Glomerular visceral epithelial cell (primary cell): ENCODE measurements around the gene TSPAN15.
A peak's percentile ranks its signal among the peaks of the same experiment; 100 is the strongest.

Source experiments
- DNase-seq: peaks from one replicate; pipeline ENCODE4 v3.0.0-alpha.2; 2016; ENCODE audit errors: extremely low spot score

The TSPAN15 gene

DNA sequence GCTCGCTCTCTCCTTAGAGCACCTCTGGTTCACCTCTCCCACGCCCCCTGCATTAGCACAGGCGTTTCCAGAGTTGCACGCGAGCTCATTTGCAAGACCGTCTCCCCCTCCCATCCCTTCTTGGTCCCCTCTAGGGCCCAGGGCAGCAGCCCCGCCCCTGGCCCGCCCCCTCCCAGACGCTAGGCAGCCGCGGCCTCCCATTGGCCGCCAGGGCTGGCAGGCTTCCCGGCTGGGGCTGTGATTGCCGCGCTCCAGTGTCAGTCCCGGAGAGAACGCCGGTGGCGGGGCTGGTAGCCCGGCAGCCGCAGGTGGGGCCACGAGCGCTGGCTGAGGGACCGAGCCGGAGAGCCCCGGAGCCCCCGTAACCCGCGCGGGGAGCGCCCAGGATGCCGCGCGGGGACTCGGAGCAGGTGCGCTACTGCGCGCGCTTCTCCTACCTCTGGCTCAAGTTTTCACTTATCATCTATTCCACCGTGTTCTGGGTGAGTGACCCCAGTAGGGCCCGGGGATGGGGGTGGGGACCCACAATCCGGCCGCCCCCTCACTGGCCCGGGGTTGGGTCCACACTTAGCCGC, at the start of gene TSPAN15:
Gene TSPAN15 (plus strand): TSS at position 257 of the 575 bp plus-strand sequence. CDS start 130 bp downstream, at position 387.
- peak; percentile 79 for DNase-seq

- DNase-seq, result no peak
These were observed 48.9 kb upstream of the TSPAN15 start for GRCh38 chr10:69402386-69402785.

- no peak for DNase-seq
These were observed 48.2 kb upstream of the TSPAN15 start for GRCh38 chr10:69403066-69403465.

DNA sequence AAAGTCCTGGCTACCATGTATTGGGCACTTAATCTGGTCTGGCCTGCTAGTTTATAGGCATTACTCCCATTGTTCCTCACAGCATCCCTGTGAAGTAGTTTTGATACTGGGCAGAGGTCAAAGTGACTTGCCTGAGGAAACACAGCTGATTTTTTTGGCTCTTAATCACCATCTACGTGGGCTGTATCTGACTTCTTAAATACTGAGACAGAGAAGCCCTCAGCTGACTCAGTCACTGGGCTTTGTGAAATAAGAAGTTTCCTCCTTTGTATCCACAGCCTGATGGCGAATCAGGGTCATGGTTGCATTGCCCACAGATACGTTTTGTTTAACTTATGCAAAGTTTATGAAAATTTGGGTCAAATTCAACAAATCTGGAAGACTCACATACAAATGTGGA, 47.7 kb upstream of the TSPAN15 start:
- no peak for DNase-seq

GRCh38 chr10:69404786-69405185, 46.5 kb upstream of the TSPAN15 start:
- DNase-seq, result no peak

DNA sequence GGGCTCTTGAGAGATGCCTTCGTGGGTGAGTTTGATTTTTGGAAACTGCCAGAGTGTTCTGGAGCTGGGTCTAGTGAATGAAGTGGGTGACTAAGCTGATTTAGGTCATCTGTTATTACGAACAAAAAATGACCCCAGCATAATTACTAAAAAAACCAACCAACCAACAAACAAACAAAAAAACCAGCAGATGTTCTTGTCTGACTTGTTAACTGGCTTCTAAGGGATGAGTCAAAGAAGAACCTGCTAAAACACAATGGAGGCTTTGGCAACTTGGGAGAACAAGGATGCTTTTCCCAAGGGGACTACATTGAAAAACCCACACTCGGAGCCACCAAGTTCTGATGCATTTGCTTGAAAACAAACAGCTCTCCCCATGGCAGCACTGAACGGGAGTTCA, 46.0 kb upstream of the TSPAN15 start:
- no peak for DNase-seq

- DNase-seq, result no peak
These were observed 44.9 kb upstream of the TSPAN15 start for GRCh38 chr10:69406302-69406811.

DNA sequence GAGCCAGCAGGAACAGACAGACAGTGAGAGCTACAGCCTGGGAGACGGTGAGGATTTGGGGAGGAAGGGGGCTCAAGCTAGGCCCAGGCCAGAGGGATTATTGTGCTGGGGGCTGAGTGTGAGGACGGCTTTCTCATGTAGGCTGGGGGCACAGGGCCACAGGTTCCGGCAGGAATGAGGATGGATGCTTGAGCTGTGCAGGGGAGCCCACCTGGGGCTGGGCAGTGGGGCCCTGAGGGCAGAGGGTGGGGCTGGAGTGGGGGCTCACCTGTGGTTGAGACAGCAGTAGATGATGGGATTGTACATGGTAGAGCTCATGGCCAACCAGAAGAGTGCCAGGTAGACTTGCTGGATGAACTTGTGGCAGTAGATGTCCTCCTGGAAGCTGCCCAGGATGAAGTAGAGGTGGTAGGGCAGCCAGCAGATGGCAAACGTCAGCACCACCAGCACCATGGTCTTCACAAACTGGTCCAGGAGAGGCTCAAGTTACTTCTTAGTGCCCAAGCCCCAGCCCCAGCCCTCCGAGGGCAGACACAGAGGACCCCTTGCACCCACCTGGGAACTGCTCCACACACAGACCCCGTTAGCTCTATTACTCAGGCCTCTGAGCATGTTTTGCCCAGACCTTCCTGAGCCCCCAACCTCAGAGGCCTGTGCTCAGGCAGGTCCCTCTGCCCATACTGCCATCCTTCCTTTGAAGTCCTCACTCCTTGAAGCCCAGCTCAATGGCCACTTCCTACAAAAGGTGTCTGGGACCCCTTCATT, 44.3 kb upstream of the TSPAN15 start:
- no peak for DNase-seq

- DNase-seq, result no peak
These were observed 43.5 kb upstream of the TSPAN15 start for GRCh38 chr10:69407621-69408301.

DNA sequence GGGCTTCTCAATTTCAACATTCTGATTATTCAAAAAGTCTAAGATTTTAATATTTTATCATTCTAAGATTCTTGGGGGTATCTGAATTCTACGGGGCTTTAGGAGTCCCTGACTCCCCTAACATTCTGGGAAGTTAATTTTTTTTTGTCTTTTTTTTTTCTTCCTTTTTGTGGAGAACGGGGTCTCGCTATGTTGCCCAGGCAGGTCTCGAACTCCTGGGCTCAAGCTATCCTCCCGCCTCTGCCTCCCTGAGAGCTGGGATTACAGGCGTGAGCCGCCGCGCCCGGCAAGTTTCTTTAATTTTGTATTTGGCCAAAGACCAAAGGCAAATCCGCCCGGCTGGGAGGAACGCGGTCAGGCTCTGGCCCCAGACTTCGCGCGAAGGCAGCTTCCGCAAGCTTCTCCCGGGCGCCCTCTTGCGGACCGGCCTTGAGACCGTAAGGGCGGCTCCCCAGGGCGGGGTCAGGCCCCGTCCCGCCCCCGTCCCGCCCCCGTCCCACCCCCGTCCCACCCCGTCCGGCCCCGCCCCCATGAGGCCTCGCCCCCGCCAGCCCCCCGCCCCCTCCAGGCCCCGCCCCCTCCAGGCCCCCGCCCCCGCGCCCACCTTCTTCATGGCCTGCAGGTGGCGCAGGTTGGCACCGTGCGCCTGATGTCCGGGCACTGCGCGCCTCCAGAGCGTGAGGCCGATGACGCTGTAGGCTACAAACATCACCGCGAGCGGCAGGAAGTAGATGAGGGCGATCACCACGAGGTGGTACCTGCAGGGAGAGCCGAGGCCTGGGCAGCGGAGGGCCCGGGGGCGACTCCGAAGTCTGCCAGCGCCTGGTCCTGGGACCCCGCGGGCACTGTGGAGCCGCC, 42.7 kb upstream of the TSPAN15 start:
- peak; percentile 94 for DNase-seq

DNA sequence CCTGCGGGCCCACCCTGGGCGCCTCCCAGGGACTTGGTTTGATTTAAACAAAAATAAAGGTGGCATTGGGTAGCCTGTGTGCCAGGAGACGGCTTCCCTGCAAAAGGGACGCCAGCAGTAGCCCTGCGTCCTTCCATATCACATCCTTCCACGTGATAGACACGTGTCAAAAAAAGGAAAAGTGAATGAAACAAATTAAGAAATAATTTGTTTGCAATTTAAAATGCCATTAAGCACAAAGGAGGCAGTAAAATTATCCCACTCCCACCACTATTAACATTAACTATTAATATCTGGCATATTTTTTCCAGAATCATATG, 42.1 kb upstream of the TSPAN15 start:
- DNase-seq, result no peak

- no peak for DNase-seq
These were observed 41.3 kb upstream of the TSPAN15 start for GRCh38 chr10:69409968-69410367.

GRCh38 chr10:69410487-69410886, 40.8 kb upstream of the TSPAN15 start:
- DNase-seq, result no peak

DNA sequence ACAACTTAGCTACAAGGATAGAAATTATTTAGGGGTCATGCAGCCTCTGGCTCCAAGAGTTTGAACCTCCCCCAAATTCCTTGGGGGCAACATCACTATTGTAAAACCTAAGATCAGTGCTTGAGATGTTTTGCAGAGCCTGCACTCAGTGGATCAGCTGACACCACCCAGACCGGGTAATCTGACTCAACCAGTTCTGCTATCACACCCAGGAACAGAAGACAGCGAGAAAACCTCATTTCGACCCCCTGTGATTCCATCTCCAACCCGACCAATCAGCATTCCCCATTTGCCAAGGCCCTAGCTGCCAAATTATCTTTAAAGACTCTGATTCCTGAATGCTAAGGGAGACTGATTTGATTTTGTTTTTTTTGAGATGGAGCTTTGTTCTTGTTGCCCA, 39.8 kb upstream of the TSPAN15 start:
- DNase-seq, result no peak

DNA sequence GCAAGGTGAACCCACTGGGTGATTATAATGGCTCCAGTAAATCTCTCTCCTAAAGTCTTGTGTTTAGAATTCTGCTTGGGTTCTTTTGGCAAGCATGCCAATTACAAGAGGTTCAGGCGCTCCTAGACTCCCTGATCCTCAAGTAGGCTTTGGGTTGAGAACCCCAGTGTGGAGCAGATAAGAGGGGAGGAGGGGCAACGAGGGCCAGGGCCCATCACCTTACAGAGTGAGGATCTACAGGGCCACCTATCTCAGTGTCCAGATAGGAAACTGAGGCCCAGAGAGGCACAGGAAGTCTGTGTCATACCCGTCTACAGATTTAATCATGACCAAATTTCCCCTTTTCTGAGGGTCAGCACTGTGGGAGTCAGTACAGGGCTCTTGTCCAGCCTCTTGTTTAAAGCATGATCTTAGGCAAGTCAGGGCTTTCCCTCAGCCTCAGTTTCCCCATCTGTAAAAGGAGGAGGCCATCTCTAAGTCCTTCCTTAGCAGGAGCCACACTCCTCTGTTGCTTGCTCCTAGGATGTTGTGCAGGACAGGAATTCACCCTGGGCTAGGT, 39.0 kb upstream of the TSPAN15 start:
- no peak for DNase-seq

DNA sequence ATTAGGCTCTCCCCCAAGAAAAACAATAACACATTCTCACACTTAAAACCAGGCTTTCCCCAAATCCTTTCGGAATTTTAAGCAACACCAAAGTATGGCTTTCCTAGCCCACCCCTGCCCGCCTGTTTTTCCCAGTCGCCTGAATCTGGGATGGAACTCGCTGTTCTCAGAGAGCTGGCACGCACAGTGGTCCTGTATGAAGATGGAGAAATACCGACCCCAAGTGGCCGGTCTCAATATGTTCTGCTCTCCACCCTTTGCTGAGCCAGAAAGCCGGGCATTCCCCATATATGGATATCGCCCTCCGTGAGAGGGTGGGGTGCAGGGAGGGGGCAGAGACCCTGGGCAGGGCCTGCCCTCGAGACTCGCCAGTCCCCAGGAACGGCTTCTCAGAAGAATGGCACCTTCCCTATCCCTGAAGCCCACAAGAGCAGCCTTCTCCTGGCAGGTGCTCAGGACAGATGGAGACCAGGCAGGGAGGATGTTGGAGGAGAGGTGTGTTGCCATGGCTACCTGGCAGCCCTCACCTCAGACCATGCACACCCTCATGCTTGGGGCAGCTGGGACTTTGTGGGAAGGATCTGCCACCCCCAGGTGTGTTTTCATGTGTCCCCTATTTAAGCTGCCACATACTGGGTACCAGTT, 37.9 kb upstream of the TSPAN15 start:
- peak; percentile 59 for DNase-seq

GRCh38 chr10:69414036-69415018, 36.9 kb upstream of the TSPAN15 start:
- no peak for DNase-seq

DNA sequence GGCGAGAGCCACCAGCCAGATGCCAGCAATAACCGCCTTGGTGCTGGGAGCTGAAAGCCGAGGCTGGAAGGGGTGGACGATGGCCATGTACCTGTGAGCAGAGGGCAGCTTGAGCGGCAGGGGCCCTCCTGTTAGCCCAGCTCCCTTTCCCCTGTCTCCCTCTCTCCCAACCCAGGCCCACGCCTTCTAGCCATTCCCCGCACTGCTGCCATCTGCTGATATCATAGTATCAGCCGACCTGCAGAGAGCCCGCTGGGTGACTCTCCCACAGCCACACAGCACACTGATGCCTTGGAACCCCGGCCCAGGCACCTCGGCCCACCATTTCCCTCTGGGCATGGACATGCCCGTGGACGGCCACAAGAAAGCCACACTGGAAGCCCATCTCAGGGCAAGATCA, 36.2 kb upstream of the TSPAN15 start:
- no peak for DNase-seq

- DNase-seq, result no peak
These were observed 35.3 kb upstream of the TSPAN15 start for GRCh38 chr10:69415951-69416350.

GRCh38 chr10:69416695-69417094, 34.6 kb upstream of the TSPAN15 start, which contains the start of gene TACR2:
Gene TACR2 (minus strand): TSS chr10:69416918. CDS start chr10:69416323, 595 bp downstream.
- no peak for DNase-seq
